ENCODE results near the gene PCNT.

Gene PCNT

DNA sequence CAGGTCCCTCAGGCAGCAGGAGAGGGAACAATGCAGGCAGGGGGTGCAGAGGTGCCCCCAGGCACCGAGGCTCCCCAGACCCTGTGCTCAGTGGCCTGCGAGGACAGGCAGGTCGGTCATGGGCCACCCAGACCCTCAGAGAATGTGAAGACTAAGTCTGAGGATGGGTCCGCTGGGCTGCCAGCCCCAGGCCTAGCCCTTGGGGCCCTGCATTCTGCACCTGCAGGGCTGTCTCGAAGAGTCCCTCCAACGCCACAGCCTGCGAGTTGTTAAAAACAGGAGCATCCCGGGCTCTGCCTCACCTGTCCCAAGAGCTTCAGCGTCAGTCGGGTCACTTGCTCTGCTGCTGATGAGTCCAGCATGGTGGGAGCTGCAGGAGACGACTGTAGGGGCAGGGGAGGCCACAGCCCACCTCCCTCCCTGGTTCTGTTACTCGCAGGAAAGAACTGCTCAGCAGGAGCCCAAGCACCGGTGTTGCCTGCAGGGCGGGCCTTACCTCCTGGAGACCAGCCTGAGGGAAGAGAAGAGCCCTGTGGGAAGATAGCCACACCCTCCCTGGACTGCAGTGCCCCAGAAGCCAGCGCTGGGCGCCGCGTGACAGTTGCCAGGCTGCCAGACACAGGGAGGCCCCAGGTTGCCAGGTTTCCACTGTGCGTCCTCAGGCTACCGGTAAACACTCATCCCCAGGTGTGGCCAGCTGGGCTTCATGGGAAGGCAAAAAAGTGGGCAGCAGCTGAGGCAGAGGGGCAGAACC is 6.1 kb upstream of the PCNT start:
- H3K4me3 ChIP-seq (ENCODE audit: control insufficient read depth, low read depth, low read length): no peak overlapping the region
- no peak for DNase-seq (ENCODE audit: low read depth)
- TF ChIP-seq CTCF (IDR thresholded peaks at IDR 0.05; ENCODE audit: control insufficient read depth, insufficient read depth, low read depth, low read length, missing control alignments): no peak

DNA sequence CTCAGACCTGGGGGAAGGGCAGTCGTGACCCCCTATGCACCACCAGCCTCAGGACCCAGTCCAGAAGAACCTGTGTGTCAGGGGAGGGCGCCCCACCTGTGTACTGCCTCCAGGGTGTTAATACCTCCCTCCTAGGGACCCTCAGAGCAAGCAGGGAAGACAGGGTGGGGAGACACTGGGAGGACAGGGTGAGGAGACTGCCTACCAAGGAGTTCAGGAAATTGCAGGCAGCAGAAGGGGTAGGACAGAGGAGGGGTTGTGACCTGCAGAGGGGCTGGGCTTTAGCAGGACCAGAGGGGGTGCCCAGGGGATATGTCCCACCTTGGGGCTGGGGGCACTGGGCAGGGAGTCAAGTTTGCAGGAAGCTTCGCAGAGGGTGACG is 5.5 kb upstream of the PCNT start:
- DNase-seq (ENCODE audit: low read depth): no peak
- no peak for TF ChIP-seq CTCF (IDR thresholded peaks at IDR 0.05; ENCODE audit: control insufficient read depth, insufficient read depth, low read depth, low read length, missing control alignments)
- H3K4me3 ChIP-seq (ENCODE audit: control insufficient read depth, low read depth, low read length): no peak overlapping the region

DNA sequence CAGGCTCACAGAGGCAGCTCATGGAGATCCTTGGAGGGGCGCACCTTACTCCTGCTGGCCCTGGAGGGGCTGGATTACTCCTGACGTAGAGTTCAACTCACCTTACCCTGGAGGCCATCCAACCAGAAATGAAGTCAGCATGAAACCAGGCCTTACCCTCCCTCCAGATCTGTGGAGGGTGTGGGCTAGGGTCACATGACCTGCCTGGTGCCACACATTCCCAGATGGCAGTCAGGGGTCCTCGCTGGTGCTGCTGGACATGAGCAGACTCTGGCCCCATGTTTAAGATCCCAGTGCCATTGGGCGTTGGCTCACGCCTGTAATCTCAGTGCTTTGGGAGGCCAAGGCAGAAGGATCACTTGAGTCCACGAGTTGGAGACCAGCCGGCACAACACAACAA is 4.8 kb upstream of the PCNT start:
- DNase-seq (ENCODE audit: low read depth): no peak
- H3K4me3 ChIP-seq (ENCODE audit: control insufficient read depth, low read depth, low read length): no peak overlapping the region
- TF ChIP-seq CTCF (IDR thresholded peaks at IDR 0.05; ENCODE audit: control insufficient read depth, insufficient read depth, low read depth, low read length, missing control alignments): no peak

DNA sequence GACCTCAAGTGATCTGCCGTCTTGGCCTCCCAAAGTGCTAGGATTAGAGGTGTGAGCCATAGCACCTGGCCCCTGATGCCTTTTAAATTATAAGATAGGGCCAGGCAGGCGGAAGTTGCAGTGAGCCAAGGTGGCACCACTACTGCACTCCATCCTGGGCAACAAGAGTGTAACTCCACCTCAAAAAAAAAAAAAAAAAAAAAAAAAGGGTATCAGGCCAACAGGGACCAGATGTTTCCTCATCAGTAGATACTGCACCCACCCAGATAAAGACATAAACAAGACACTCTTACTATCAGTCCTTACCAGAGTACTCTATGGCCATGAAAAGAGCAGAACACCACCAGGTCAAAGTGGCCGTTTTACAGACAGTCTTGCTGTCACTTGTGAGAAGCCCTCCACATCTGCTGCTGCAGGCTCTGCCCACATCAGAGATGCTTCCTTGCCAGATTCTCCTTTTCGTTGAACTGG is 3.6 kb upstream of the PCNT start:
- TF ChIP-seq CTCF (IDR thresholded peaks at IDR 0.05; ENCODE audit: control insufficient read depth, insufficient read depth, low read depth, low read length, missing control alignments): no peak
- no peak for DNase-seq (ENCODE audit: low read depth)
- no peak overlapping the region for H3K4me3 ChIP-seq (ENCODE audit: control insufficient read depth, low read depth, low read length)

GRCh38 chr21:46322351-46323226 is 1.4 kb upstream of the PCNT start:
- H3K4me3 ChIP-seq (ENCODE audit: control insufficient read depth, low read depth, low read length): peak overlapping the region; percentile 75
- TF ChIP-seq CTCF (IDR thresholded peaks at IDR 0.05; ENCODE audit: control insufficient read depth, insufficient read depth, low read depth, low read length, missing control alignments): no peak
- DNase-seq (ENCODE audit: low read depth): no peak

DNA sequence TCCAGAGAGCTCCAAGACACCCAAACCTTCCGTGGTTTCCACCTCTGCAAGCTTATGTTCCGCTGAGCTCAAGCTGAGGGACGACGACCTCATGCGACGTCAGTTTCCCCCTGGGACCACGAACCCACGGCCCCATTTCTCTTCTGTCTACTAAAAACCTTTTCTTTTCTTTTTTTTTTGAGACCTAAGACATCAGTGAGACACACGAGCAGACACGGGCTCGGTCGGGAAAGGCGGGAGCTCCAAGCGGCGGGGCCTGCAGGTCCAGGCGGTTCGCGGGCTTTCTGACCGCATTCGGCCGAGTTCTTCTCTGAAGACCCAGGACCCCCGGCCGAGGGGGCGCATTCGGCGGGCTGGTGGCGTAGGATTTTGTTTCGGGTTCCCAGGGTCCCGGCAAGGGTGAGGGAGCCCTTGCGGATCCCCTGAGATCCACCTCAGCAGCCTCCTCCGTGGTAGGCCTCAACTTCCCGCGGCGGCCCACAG is 688 bp upstream of the PCNT start:
- no peak for DNase-seq (ENCODE audit: low read depth)
- no peak for TF ChIP-seq CTCF (IDR thresholded peaks at IDR 0.05; ENCODE audit: control insufficient read depth, insufficient read depth, low read depth, low read length, missing control alignments)

More for the DNA sequence above, 688 bp upstream of the PCNT start:
- H3K4me3 ChIP-seq (ENCODE audit: control insufficient read depth, low read depth, low read length): peak overlapping the region; percentile 75

Data from AG09309 (cell line).